Measurements from ENCODE around the gene CENPK.

CENPK gene

DNA sequence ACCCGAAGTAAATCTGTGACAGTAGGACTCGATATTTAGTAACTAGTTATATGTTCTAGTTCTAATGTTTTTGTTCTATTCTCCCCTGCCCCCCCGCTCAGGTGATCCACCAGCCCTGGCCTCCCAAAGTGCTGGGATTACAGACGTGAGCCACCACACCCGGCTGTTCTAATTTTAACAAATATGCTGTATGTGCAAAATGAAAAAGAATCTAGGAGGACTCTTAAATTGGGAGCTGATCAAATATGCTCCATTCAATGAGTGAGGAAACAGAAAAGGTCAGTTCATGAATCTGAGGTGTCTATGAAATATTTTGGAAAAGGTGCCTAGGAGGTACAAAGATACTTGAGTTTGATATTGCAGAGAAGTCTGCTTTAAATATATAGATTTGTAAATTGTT, 16.8 kb downstream of the CENPK start:
- no peak overlapping the region for H3K27ac ChIP-seq
- TF ChIP-seq, protein P1, sequence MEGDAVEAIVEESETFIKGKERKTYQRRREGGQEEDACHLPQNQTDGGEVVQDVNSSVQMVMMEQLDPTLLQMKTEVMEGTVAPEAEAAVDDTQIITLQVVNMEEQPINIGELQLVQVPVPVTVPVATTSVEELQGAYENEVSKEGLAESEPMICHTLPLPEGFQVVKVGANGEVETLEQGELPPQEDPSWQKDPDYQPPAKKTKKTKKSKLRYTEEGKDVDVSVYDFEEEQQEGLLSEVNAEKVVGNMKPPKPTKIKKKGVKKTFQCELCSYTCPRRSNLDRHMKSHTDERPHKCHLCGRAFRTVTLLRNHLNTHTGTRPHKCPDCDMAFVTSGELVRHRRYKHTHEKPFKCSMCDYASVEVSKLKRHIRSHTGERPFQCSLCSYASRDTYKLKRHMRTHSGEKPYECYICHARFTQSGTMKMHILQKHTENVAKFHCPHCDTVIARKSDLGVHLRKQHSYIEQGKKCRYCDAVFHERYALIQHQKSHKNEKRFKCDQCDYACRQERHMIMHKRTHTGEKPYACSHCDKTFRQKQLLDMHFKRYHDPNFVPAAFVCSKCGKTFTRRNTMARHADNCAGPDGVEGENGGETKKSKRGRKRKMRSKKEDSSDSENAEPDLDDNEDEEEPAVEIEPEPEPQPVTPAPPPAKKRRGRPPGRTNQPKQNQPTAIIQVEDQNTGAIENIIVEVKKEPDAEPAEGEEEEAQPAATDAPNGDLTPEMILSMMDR (conservative IDR thresholded peaks at IDR 0.05) = no peak
- TF ChIP-seq ZFX (IDR thresholded peaks at IDR 0.05) = no peak

DNA sequence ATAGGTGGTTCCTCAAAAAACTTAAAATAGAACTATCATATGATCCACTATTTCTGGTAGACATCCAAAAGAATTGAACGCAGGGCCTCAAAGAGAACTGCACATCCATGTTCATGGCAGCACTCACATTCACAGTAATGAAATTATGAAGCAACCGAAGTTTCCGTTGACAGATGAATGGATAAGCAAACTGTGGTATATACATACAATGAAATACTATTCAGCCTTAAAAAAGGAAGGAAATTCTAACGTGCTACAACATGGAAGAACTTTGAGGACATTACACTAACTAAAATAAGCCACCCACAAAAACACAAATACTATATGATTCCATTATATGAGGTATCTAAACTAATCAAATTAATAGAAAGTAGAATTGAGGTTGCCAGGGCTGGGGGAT, 18.5 kb downstream of the CENPK start:
- TF ChIP-seq, protein P1 (conservative IDR thresholded peaks at IDR 0.05) = no peak
- no peak for TF ChIP-seq ZFX (IDR thresholded peaks at IDR 0.05)
- no peak overlapping the region for H3K27ac ChIP-seq

GRCh38 chr5:65539827-65540226, 23.1 kb downstream of the CENPK start:
- TF ChIP-seq, protein P1 (conservative IDR thresholded peaks at IDR 0.05) = no peak
- no peak for TF ChIP-seq ZFX (IDR thresholded peaks at IDR 0.05)
- H3K27ac ChIP-seq = no peak overlapping the region

DNA sequence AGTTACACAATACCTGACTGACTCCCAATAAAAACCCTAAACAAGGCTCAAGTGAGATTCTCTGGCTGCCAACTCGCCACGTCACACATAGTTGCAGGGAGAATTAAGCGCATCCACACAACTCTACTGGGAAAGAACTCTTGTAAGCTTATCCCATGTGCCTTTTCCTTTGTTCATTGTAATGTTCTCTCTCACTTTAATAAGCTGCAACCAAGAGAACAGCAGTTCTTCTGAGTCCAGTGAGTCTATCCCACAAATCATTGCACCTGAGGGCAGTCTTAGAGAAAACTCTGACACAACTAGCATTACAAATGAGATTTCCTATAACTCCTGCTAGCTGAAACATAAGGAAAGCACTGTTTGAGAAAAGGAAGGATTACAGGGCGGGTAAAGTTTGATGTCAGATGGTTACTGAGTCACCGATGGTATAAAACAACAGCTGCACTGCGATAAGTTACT, 27.4 kb downstream of the CENPK start:
- no peak for TF ChIP-seq ZFX (IDR thresholded peaks at IDR 0.05)
- TF ChIP-seq, protein P1 (conservative IDR thresholded peaks at IDR 0.05) = no peak
- H3K27ac ChIP-seq = no peak overlapping the region

GRCh38 chr5:65530904-65531303, 32.1 kb downstream of the CENPK start:
- TF ChIP-seq, protein P1 (conservative IDR thresholded peaks at IDR 0.05) = no peak
- no peak for TF ChIP-seq ZFX (IDR thresholded peaks at IDR 0.05)
- no peak overlapping the region for H3K27ac ChIP-seq

- TF ChIP-seq ZFX (IDR thresholded peaks at IDR 0.05) = no peak
- TF ChIP-seq, protein P1 (conservative IDR thresholded peaks at IDR 0.05) = no peak
- H3K27ac ChIP-seq = no peak overlapping the region
These were observed 37.2 kb downstream of the CENPK start for GRCh38 chr5:65525726-65526125.

DNA sequence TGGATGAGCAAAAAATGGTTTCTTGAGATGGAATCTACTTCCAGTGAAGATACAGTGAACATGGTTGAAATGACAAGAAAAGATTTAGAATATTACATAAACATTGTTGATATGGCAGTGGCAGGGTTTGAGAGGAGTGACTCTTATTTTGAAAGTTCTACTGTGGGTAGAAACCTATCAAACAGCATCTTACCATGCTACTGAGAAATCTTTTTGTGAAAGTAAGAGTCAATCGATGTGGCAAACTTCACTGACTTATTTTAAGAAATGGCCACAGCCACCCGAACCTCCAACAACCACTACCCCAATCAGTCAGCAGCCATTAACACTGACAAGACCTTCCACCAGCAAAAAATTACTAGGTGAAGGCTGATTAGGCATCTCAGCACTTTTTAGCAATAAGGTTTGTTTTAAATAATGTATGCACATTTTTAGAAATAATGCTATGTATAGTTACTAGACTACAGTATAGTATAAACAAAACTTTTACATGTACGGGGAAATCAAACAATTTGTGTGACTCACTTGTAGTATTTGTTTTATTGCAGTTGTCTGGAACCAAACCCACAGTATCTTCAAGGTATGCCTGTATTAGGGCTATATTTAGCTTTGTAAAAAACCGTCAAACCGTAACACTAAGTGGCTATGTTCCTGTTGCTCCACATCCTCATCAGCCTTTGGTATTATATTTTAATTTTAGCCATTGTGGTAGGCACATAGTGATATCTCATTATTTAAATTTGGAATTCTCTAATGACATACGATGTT, 50.6 kb downstream of the CENPK start:
- no peak for TF ChIP-seq ZFX (IDR thresholded peaks at IDR 0.05)
- TF ChIP-seq, protein P1 (conservative IDR thresholded peaks at IDR 0.05) = no peak
- H3K27ac ChIP-seq = no peak overlapping the region

Measured in C4-2B (cell line).